WI38 (cell line): ENCODE data around the gene HPCAL4.

Experiments used
- H3K4me3 ChIP-seq: 2 replicates; pipeline ENCODE4 v1.5.1; 2011; ENCODE audit warnings: low read depth, mild to moderate bottlenecking, control low read depth, low read length
- TF ChIP-seq, protein P1 (sequence below): IDR thresholded peaks from 2 replicates; pipeline ENCODE4 v1.5.1; 2012; ENCODE audit warnings: low read depth, mild to moderate bottlenecking, control low read depth, low read length

HPCAL4 gene

DNA sequence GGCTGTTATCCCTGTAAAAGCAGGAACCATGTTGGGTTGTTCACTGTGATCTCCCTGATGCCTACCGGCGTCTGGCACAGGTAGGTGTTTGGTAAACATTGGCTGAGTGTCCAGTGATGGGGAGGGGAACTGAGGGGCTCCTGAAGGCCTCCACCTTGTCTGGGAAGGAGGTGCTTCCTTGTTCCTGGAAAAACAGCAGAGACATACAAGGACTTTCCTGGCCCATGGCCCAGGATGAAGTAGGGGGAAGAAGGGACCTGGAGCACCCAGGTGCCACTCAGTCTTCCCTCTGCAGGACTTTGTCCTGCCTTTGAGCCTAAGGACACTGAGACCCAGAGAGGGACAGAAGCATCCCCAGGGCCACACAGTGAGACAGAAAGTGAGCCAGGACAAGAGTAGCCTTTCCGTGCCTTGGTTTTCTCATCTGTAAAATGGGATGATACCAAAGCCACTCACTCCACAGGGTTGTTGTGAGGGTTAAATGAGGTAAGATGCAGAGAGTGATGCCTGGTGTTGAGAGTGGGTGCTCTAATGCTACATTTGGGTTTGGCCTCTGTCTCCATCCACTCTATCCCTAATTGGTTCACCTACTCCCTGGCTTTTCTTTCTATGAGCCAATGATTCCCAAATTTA lies 45.7 kb downstream of the HPCAL4 start:
- TF ChIP-seq, protein P1, sequence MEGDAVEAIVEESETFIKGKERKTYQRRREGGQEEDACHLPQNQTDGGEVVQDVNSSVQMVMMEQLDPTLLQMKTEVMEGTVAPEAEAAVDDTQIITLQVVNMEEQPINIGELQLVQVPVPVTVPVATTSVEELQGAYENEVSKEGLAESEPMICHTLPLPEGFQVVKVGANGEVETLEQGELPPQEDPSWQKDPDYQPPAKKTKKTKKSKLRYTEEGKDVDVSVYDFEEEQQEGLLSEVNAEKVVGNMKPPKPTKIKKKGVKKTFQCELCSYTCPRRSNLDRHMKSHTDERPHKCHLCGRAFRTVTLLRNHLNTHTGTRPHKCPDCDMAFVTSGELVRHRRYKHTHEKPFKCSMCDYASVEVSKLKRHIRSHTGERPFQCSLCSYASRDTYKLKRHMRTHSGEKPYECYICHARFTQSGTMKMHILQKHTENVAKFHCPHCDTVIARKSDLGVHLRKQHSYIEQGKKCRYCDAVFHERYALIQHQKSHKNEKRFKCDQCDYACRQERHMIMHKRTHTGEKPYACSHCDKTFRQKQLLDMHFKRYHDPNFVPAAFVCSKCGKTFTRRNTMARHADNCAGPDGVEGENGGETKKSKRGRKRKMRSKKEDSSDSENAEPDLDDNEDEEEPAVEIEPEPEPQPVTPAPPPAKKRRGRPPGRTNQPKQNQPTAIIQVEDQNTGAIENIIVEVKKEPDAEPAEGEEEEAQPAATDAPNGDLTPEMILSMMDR, result no peak

DNA sequence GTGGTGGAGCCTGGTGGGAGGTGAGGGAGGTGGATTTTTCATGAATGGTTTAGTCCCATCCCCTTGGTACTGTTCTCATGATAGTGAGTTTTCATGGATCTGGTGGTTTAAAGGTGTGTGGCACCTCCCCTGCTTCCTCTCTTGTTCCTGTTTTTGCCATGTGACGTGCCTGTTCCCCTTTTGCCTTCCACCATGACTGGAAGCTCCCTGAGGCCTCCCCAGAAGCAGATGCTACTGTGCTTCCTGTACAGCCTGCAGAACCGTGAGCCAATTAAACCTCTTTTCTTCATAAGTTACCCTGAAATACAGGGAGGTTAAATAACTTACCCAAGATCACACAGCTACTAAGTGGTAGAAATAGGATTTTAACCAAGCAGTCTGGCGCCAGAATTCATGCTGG lies 47.5 kb downstream of the HPCAL4 start:
- H3K4me3 ChIP-seq, result no peak overlapping the region
- TF ChIP-seq, protein P1, result no peak

More for the DNA sequence above, 45.7 kb downstream of the HPCAL4 start:
- no peak overlapping the region for H3K4me3 ChIP-seq

DNA sequence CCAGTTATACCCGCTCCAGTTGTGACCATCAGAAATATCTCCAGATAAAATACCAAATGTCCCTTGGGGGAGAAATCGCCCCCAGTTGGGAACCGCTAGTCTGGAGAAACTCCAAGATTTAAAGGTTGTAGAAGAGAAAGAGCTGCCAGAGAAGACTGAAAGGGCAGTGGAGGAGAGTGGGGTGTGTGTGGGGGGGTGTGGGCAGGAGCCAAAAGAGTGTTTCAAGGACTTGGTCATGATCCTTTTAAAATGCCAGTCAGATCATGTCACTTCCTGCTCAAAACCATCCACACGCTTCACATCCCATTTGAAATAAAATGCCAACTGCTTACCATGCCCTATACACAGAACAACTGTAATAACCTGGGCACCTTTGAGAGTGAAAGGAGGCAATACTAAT lies 48.4 kb downstream of the HPCAL4 start:
- TF ChIP-seq, protein P1, result no peak
- H3K4me3 ChIP-seq, result no peak overlapping the region

- TF ChIP-seq, protein P1, result no peak
- H3K4me3 ChIP-seq, result no peak overlapping the region
Observed at GRCh38 chr1:39640861-39641260, 50.4 kb downstream of the HPCAL4 start.

DNA sequence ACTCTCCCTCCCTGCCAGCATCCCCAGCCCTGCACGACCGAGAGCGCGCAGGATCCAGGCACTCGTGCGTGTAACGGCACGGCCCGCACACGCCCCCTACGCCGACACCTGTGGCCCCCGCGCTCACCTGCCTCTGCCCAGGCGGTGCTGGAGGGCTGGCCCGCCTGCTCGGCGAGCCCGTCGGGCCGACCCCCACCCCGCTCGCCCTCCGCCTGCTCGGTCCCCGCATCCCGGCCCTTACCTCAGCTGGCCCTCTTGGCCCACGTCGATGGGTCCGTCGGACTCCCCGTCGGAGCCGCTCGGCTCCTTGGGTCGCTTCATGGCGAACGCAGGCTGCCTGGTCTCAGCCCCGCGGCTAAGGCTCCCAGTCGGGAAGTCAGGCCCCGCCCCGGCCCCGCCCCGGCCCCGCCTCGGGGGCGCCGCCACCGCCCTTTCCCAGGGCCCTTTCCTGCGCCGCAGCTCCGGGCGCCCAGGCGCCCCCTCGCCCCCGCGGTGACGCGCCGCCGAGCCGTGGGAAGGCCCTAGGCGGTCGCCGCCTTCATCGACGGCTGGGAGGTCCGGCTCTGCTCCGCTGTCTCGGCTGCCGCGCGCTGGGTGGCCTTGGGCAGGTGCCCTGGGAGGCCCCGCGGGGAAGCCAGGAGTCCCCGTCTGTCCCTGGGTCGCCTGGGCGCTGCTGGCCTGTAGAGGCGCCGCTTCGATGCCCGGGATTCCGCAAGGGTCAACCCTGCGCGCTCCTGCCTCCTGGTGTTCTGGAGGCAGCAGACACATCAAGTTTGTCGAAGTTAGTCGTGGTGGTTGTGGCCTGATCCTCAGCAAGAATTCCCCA lies 51.7 kb downstream of the HPCAL4 start, which contains the start of gene HEYL:
Gene HEYL (minus strand): TSS at position 339 of the 826 bp plus-strand sequence. CDS start 18 bp downstream, at position 321.
- peak within 1 kb of the TSS; percentile 27; the same call in 1 of the 2 replicates for H3K4me3 ChIP-seq
- TF ChIP-seq, protein P1, result 0 out of 2 replicates have a peak, but pooled peaks have one; percentile 6

GRCh38 chr1:39638965-39639304 lies 52.3 kb downstream of the HPCAL4 start:
- H3K4me3 ChIP-seq, result peak overlapping the region; percentile 27; the same call in 1 of the 2 replicates
- TF ChIP-seq, protein P1, result no peak

GRCh38 chr1:39637361-39637760 lies 53.9 kb downstream of the HPCAL4 start:
- TF ChIP-seq, protein P1, result no peak

More at GRCh38 chr1:39637361-39637760, 53.9 kb downstream of the HPCAL4 start:
- H3K4me3 ChIP-seq, result no peak overlapping the region
